Measurements from ENCODE around the gene SUSD5. TPM values are rescaled to one million over a fixed set of nuclear protein-coding genes. Genes with fewer than 3 reads are reported as not detected.

SUSD5 gene
- total and polyA plus RNA-seq, 2 of the 13 experiments (the other 11 are each of a cell fraction or from before 2014, with no cell fraction given) = not detected

DNA sequence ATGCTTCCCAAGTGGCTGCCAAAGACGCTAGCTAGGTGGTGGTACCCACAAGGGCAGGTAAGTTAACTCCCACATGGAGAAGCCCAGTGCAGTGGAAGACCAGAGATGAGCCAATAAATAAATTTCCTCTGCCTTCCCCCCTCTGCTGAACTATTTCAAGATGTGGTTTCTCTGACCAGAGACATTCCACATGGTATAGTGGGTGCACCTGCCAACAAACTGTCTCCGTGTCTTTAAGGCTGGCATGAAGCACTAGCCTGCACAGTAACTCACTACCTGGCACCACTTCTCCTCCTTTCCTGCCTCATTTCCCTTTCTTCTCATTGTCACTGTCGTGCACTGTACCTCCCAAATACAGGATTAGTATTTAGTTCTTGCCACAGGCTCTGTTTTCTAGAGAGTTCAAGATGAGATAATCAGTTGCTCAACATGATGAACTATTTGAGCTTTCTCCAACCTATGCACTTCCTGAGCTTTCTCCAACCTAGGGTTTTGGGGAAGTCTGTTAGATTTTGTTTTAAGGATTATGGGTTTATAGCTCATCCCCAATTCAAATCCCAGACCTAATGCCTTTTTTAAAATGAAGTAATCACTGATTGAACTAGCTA lies 113.2 kb downstream of the SUSD5 start:
- H3K4me3 ChIP-seq (replicated peaks in 1 of 3; ENCODE audit: insufficient read depth in 1 of 3, low read depth in 2 of 3, low read length in 3 of 3) = no peak overlapping the region
- H3K4me2 ChIP-seq (ENCODE audit: low read depth, low read length) = no peak overlapping the region
- H3K27ac ChIP-seq (ENCODE audit: extremely low read length, insufficient read depth, low read length) = no peak overlapping the region
- no peak for FAIRE-seq
- H3K36me3 ChIP-seq (replicated peaks in 1 of 2; ENCODE audit: control insufficient read depth in 1 of 2, insufficient read depth in 2 of 2, low read length in 2 of 2) = no peaks in the 10 kb centered on the region
- no peak overlapping the region for H2AFZ ChIP-seq (ENCODE audit: low read length)
- H3K79me2 ChIP-seq (ENCODE audit: insufficient read depth, low read length) = no peaks in the 10 kb centered on the region
- H4K20me1 ChIP-seq (ENCODE audit: insufficient read depth, low read length) = no peaks in the 10 kb centered on the region
- H3K27me3 ChIP-seq (ENCODE audit: control insufficient read depth in 1 of 2, insufficient read depth in 2 of 2, low read length in 2 of 2) = no peaks in the 10 kb centered on the region
- peaks cover 35% of the 10 kb centered on the region for H3K4me1 ChIP-seq (ENCODE audit: insufficient read depth, low read length)
- no TSS peak for BruUV-seq (replicated peaks)
- TF ChIP-seq MTF1 (CRISPR knock-in tag; IDR thresholded peaks at IDR 0.05) = no peak
- TF ChIP-seq KMT2B (CRISPR knock-in tag; IDR thresholded peaks at IDR 0.05) = no peak
- no peak for TF ChIP-seq SRSF9 (IDR thresholded peaks at IDR 0.05; ENCODE audit: borderline replicate concordance, insufficient read depth, low read depth, low read length, poor library complexity, severe bottlenecking)
- TF ChIP-seq NCOA2 (CRISPR knock-in tag; IDR thresholded peaks at IDR 0.05) = no peak
- no peak for TF ChIP-seq MTERF4 (CRISPR knock-in tag; IDR thresholded peaks at IDR 0.05)
- TF ChIP-seq ATRX (CRISPR knock-in tag; IDR thresholded peaks at IDR 0.05; ENCODE audit: borderline replicate concordance) = no peak
- TF ChIP-seq SP4 (CRISPR knock-in tag; IDR thresholded peaks at IDR 0.05) = no peak
- TF ChIP-seq ZNF432 (CRISPR knock-in tag; IDR thresholded peaks at IDR 0.05; ENCODE audit: borderline replicate concordance) = no peak
- no peak for TF ChIP-seq ZNF770 (CRISPR knock-in tag; IDR thresholded peaks at IDR 0.05)
- no peak for TF ChIP-seq ZNF605 (CRISPR knock-in tag; IDR thresholded peaks at IDR 0.05)
- no peak for TF ChIP-seq PCBP2 (optimal IDR thresholded peaks at IDR 0.05; ENCODE audit: low read depth, low read length, poor library complexity, severe bottlenecking)
- TF ChIP-seq ZNF496 (CRISPR knock-in tag; IDR thresholded peaks at IDR 0.05; ENCODE audit: insufficient replicate concordance) = no peak
- TF ChIP-seq KMT2A (CRISPR knock-in tag; IDR thresholded peaks at IDR 0.05) = no peak
- no peak for TF ChIP-seq ARNT (IDR thresholded peaks at IDR 0.05)
- TF ChIP-seq, protein P1, sequence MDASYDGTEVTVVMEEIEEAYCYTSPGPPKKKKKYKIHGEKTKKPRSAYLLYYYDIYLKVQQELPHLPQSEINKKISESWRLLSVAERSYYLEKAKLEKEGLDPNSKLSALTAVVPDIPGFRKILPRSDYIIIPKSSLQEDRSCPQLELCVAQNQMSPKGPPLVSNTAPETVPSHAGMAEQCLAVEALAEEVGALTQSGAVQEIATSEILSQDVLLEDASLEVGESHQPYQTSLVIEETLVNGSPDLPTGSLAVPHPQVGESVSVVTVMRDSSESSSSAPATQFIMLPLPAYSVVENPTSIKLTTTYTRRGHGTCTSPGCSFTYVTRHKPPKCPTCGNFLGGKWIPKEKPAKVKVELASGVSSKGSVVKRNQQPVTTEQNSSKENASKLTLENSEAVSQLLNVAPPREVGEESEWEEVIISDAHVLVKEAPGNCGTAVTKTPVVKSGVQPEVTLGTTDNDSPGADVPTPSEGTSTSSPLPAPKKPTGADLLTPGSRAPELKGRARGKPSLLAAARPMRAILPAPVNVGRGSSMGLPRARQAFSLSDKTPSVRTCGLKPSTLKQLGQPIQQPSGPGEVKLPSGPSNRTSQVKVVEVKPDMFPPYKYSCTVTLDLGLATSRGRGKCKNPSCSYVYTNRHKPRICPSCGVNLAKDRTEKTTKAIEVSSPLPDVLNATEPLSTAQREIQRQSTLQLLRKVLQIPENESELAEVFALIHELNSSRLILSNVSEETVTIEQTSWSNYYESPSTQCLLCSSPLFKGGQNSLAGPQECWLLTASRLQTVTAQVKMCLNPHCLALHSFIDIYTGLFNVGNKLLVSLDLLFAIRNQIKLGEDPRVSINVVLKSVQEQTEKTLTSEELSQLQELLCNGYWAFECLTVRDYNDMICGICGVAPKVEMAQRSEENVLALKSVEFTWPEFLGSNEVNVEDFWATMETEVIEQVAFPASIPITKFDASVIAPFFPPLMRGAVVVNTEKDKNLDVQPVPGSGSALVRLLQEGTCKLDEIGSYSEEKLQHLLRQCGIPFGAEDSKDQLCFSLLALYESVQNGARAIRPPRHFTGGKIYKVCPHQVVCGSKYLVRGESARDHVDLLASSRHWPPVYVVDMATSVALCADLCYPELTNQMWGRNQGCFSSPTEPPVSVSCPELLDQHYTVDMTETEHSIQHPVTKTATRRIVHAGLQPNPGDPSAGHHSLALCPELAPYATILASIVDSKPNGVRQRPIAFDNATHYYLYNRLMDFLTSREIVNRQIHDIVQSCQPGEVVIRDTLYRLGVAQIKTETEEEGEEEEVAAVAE (CRISPR knock-in tag; IDR thresholded peaks at IDR 0.05; ENCODE audit: borderline replicate concordance) = no peak
- TF ChIP-seq SP5 (CRISPR knock-in tag; IDR thresholded peaks at IDR 0.05; ENCODE audit: borderline replicate concordance, low read depth) = no peak
- TF ChIP-seq ZNF333 (CRISPR knock-in tag; IDR thresholded peaks at IDR 0.05; ENCODE audit: borderline replicate concordance) = no peak
- DNase-seq (ENCODE audit: low spot score) = no peak
- H3K9ac ChIP-seq (ENCODE audit: insufficient read depth, low read depth, low read length) = no peak overlapping the region
- no peaks in the 10 kb centered on the region for H3K9me3 ChIP-seq (ENCODE audit: low read length)
- 27% methylated on average over 3 of the region's 3 CpGs for WGBS (ENCODE audit: low lambda C conversion rate)
- ChIA-PET POLR2A (interaction anchor here (0.8 kb wide), 1 partner anchor 8 kb away, joined by 3 read pairs; the partner anchor contains the start of genes GLB1 and TMPPE), CTCF (ENCODE audit: low intra/inter-chr PET ratio, low total read pairs) (no interaction called here)
- in situ Hi-C loops (cut with HindIII; ENCODE audit: extremely low pct_ligation_motif_present, low pct_unique_long_range_greater_than_20kb) = no loop called here
- no peak; the same call in 2 of the 3 replicates for ATAC-seq
- intact Hi-C loops (cut with micrococcal nuclease; ENCODE audit: unreplicated experiment) = no loop called here
